Stimulated activated CD4-positive, alpha-beta T cell treated with anti-CD3 and anti-CD28 coated beads, Interleukin-2, amount 100 ng/mL, for 48 hours (primary cell): ENCODE data around the gene JMJD1C.
"Not testable (repeated sequence)": the region's sequence is repeated elsewhere in the genome, so short reads cannot be mapped to it uniquely, and the experiment has no call there.

Source experiments
- DNase-seq, 2 donors: peaks; one replicate each; pipeline ENCODE4 v3.0.0-alpha.2; 2020

Gene JMJD1C

DNA sequence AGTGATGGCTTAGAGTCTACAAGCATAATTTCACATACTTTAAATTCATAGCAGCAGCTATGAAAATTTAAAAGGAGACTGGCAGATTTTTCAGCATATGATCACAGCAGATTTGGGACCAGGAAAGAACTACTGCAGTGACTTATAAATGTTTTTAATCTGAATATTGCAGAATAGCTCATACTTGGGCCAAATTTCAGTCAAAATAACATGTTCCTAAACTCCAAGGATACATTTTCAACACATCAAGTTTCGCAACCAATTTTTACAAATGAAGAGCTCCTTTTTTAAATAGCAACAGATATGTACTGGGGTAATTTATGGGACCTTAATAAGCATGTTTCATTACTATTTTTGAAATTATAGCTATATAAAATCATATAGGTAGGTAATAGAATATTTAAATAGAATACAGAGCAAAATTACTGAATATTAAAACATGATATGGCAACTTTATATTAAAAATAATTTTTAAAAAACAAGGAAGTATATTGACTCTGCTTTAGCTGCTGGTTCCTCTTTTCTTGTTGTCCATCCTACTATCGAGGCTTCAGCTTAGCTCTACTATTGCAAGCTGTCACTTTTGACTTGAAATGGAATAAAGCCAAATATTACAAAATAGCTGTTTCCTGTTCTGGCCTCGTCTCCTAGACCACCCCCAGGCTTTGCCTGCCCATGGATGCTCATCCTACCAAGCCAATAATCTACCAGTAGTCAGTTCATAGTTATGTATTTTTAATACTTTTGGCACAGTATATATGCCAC lies 209.6 kb downstream of the JMJD1C start:
- no peak for DNase-seq

DNA sequence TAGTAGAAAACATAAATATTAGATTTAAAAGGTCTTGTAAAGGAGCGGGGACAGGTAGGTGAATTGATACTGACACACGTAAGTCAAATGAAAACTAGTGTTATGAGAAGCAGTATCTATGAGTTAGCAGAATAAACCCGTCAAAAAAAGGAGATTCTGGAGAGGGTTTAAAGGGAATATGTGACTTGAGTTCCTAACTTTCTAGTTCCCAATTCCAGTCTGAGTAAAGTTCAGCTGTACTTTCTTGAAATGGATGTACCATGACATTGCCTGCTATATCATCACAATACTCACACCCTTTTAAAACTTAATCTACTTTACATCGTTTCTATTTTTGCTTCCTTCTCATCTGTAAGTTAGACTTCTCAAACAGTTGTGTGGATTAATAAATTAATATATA lies 210.5 kb downstream of the JMJD1C start:
- DNase-seq, result no peak

DNA sequence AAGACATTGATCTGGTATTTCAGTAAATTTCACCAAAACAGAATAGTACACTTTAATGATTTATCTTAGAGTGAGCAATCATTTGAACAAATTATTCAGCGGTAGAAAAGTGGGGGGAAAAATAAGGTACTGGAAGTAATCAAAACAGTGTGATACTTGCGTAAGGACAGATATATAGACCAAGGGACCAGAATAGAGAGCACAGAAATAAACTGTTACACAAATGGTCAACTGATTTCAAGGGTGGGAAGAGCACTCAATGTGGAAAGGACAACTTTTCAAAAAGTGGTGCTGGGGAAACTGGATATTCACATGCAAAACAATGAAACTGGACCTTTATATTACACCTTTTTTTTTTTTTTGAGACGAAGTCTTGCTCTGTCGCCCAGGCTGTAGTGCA lies 212.7 kb downstream of the JMJD1C start:
- no peak for DNase-seq

DNA sequence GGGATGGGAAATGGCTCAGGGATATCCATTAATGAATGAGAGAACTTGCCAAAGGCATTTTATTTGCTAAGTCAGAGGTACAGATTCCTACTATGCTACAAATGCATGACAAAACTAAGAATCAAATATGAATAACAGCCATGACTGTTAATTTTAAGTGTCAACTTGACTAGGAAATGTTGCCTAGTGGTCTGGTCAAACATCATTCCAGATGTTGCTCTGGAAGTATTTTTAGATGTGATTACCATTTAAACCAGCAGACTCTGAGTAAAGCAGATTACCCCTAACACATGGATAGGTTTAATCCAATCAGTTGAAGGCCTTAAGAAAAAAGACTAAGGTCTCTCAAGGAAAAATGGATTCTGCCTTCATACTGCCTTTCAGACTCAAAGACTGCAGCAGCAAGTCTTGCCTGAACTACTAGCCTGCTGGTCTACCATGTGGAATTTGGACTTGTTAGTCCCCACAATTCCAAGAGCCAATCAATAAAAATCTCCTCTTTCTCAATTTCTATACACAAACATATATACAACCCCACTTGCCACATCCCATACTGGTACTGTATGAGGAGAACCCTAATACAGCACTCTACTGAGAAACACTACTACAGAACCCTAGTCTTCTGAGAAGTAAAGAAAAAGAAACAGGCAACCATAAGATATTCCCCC lies 213.5 kb downstream of the JMJD1C start:
- no peak for DNase-seq

DNA sequence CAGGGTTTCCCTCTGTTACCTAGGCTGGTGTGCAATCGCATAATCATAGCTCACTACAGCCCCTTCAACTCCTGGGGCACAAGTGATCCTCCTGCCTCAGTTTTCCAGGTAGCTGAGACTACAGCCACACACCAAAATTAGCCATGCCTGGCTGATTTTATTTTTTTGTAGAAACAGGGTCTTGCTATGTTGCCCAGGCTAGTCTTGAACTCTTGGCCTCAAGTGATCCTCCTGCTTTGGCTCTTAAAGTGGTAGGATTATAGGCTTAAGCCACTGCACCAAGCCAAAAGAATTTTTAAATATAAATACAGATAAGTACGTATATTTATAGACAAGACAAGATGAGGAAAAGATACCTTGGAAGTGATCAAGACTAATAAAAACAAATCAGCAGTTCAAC lies 215.7 kb downstream of the JMJD1C start:
- no peak for DNase-seq

DNA sequence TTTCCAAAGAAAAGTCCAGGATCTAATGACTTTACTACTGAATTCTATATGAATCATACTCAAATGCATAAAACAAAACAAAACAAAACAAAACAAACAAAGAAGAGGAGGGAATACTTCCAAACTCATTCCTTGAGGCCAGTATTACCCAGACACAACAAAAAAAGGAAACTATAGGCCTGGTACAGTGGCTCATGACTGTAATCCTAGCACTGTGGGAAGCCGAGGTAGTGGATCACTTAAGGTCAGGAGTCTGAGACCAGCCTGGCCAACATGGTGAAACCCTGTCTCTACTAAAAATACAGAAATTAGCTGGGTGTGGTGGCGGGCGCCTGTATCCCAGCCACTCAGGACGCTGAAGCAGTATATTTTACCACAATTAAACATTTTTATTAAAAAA lies 218.0 kb downstream of the JMJD1C start:
- no peak for DNase-seq

DNA sequence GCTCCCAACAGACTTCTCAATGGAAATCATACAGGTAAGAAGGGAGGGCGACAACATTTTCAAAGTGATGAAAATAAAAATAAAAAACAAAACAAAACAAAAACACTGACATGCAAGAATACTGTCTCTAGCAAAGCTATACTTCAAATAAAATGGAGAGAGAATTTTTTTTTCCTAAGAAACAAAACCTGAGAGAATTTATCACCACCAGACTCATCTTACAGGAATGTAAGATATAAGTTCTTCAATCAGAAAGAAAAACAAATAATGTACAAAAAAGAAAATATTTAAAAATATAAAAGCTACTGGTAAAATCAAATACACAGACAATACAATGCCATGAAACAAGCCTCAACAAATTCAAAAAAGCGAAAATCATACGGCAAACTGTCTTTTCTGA lies 219.4 kb downstream of the JMJD1C start:
- DNase-seq, result no peak

DNA sequence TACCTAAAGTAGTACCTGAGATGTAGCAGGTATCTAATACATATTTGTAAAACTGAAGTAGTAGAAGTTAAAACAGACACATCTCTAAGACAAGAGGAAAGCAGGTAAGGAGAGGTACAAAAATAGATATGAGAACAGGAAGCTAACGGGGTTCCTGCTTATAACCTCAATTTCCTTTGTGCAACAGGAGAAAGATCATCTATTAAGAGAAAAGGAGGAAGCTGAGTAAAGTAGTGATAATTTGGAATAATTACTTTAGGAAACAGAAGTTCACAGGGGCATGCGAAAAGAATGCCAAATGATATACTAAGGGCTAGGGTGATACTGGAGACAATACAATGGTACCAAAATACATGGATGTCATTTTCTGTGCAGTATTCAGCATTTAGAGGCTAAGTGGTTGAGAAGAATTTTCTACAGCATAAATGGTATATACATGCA lies 223.9 kb downstream of the JMJD1C start:
- no peak for DNase-seq

DNA sequence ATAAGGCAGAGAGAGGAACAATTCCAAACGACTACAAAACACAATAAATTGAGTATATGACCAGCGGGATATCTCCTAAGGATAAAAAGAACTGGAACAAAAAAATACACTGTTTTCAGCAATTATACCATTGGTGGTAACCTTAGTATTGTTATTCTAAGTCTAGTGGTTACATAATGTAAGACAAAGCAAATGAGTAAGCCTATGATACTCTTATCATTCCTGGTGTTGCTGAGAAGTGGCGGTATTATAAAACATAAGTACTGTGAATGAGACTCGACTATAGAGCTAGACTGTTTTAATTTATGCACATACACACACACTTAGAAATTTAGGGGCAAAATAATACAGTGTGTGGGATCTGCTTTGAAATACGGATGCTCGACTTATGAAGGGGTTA lies 225.0 kb downstream of the JMJD1C start:
- DNase-seq, result no peak

DNA sequence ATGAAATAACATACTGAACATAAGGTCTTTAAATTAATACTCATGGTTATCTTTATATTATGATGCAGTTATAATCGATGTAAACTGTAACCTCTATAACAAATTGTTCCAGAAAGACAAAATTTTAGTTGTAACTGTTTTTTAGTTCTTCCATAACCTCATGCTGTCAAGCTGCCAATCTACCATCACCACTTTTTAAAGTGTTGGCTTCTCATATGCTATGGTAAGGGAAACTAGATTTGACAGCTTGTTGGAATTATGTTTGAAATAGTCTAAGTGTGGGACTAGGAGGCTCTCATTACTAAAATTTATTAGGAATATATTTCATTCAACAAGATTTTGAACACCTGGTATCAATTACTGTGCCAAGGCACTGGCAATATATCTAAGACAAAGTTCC lies 227.3 kb downstream of the JMJD1C start:
- no peak for DNase-seq

DNA sequence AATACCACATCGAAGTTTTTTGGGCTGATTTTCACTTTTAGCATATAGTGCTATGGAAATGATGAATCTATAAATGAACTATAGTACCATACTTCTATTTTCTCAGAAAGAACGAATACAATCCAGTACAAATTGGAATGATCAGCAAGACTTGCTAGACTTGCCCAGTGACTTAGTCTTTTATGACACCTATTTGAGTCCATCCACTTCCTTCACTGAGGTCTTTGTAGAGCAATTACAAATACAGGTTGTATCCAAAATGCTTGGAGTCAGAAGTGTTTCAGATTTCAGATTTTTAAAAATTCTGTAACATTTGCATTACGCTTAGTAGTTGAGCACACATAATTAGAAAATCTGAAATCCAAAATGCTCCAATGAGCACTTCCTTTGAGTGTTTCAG lies 228.4 kb downstream of the JMJD1C start:
- no peak for DNase-seq

DNA sequence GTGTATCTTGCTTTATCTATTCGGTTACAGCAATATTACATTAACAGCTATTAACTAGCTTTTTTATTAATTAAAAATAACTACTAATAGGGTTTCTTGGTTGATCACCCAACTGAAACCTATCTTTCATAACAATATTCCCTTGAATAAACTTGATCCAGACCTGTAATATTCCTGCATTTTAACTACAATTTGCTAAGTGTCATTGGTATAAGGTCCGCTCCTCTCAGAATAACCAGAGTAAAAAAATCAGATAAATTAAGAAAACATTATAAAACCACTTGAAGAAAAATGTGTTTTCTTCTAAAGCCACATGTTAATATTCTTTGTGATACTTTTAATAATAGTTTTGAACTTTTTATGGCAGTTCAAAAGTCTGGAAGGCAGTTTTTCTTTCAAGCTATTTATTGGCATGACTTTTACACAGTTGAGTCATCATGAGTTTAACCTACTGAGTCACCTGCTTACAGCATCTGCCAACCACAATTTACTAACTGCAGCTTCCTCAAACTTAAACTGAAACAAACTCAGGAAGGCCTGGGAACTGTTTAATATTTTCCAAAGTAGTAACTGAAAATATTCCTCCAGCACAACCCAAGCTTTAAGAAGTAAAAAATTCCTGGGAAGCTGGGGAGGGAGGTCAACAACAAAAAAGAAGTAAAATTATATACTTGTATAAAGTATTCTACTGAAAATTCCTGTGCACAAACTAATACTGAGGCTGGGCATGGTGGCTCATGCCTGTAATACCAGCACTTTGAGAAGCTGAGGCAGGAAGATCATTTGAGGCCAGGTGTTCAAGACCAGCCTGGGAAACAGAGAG lies 229.5 kb downstream of the JMJD1C start:
- DNase-seq, result no peak

DNA sequence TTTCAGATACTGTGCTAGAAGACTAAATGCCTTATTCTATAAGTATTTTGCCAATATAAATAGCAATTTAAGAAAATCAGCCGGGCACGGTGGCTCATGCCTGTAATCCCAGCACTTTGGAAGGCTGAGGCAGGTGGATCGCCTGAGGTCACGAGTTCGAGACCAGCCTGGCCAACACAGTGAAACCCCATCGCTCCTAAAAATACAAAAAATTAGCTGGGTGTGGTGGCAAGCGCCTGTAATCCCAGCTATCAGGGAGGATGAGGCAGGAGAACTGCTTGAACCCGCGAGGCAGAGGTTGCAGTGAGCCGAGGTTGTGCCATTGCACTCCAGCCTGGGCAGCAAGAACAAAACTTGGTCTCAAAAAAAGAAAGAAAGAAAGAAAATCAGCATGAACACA lies 230.6 kb downstream of the JMJD1C start:
- not testable (repeated sequence) for DNase-seq

DNA sequence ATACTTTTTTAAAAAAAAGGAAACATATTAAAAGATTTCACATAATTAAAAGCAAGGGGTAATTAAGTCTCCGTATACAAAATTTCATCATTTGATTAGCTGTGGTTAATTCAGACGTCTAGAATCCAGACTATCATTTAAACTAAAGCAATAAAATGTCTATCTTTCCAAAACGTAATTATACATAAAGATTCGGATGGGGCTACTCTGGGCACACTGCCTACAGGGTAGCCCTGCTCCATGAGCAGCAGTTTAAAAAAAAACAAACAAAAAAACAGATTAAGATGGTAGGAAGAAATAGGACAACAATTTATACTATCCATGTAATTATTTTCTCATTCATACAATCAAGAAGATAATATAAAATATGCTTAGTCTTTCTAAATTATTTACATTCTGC lies 236.6 kb downstream of the JMJD1C start:
- no peak for DNase-seq

DNA sequence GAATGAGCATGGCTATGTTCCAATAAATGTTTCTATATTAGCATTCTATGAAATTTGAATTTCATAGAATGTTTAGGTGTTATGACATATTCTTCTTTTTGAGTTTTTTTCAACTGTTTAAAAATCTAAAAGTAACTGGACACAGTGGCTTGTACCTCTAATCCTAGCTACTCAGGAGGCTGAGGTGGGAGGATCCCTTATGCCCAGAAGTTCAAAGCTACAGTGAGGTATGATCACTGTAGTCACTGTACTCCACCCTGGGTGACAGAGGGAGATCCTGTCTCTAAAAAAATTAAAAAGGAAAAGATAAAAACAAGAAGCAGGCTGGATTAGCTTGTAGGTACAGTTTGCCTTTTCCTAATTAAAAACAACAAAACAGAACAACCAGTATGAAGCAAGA lies 237.5 kb downstream of the JMJD1C start:
- DNase-seq, result no peak

DNA sequence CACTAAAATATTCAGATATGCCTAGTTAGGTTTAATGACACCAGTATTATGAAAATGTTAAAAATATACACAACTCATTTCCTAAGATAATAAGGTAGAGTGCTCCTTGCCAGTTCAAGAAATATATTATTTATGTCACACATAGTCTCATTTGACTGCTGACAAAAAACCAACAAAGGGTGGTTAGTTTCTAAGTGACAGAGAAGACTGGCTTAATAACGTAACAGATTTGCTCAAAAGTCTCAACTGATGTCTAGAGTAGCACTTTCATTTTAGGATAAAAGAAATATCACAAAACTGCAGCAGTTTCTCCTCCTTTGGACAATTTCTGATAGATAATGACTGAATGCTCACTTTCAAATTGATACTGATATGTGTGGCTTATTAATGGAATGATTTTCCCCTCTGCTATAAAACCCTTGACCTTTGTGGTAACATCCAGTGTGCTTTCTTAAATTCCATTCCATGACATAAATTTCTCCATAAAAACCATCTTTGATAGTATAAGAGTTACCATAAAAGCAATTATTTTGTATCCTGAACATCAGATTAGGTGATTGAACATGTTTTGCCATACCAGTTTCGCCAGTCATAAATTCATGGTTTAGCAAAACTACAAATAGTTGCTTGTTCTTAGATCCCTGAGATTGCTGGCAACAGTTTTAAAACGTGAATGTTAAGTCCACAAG lies 238.4 kb downstream of the JMJD1C start:
- DNase-seq, result no peak

DNA sequence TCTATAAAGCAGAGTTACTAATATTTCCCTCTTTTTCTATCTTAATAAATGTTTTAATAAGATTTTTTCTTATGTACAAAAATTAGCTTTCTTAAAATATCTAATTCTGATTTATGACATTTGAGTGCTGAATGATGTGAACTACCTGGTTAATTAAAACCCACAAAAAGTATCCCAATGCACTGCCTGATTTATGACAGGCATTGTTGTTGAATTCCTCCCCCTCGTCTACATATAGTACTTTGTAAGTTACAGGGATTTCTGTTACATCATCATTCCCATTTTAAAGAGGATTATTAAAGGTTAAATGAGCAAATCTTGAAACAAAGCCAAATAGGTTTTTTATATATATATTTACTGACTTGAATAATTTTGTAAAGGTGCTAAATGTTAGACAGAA lies 241.5 kb downstream of the JMJD1C start:
- DNase-seq, result no peak

DNA sequence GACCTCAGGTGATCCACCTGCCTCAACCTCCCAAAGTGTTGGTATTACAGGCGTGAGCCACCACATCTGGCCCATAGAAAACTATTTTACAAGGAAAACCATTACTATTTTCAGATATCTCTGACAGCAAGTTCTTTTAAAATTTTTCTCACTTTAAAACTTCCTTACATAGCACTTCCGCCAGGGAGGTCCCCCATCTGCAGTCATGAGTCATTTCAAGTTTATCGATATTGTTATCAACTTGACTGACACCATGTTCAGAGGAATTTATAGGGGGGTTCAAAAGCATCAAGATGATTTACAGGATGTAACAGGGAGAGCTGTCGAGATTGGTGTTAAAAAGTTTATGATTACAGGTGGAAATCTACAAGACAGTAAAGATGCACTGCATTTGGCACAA lies 243.8 kb downstream of the JMJD1C start:
- no peak for DNase-seq

DNA sequence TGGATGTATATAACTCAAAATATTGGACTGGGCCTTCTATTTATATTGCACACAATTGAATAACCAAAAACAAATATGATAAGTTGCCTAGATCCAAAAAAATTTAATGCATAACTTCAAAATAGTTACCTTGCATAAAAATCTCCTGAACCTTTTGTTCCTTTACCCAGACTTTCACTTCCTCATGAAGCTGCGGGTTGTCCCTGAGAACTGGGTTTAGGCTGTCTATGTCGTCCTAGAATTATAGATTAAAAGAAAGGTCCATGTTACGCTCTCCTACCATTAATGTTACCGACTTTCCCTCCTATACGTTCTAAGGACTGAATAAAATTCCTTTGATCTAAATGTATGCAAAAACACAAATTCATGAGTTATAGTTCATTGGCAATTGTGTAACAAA lies 246.0 kb downstream of the JMJD1C start:
- DNase-seq, result no peak

DNA sequence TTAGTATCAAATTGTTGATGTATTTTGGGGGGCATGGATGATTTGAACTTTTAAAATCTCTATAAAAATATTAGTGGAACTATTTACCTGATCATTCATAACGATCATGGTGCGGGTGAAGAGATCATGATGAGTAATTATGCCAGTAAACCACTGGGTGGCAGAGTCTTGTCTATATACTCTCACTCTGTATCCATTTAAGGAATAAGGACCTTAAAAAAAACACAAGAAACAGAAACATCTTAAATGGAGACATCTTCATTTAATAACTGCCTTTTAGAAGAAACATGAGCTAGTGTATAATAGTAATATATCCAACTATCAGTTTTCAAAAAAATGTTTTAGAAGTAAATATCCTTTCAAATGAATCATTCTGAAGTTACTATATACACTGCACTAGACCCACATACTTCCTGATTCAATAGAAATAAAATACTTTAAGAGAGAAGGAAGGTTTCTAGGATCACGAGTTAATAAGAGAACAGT lies 248.6 kb downstream of the JMJD1C start:
- no peak for DNase-seq

DNA sequence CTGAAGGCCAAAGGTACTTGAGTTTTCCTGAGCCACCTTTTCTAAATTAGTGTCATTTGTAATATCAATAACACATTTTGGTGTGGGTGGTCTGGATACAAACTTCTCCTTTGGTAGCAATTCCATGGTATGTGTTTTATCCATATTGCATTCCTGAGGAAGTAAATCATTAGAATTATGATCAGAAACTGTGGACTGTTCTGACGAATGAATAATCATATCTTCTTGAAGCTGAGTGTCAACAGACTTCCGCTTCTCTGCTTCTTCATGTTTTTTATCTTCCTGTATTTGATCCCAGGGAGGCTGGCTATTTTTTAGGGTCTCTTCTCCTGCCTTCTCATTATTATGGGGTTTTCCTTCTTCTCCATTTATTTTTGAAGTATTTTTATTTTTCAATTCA lies 251.2 kb downstream of the JMJD1C start:
- DNase-seq, result no peak

DNA sequence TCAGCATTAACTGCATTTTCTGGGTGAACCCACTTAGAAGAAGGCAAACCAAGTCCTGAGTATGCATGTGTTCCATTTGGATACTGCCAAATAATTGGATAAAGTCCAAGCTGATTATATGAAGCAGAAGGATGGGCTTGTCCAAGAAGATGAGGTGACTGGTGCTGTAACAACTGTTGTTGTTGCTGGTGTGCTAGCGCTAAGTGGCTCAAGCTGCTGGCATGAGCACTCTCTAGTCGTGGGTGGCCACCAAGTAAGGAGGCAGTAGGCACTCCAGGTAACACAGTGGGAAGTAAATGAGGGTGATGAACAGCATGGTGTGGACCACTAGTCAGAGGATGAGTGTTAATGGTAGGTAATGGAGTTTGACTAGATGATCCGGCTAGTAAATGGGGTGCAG lies 252.3 kb downstream of the JMJD1C start:
- no peak for DNase-seq

DNA sequence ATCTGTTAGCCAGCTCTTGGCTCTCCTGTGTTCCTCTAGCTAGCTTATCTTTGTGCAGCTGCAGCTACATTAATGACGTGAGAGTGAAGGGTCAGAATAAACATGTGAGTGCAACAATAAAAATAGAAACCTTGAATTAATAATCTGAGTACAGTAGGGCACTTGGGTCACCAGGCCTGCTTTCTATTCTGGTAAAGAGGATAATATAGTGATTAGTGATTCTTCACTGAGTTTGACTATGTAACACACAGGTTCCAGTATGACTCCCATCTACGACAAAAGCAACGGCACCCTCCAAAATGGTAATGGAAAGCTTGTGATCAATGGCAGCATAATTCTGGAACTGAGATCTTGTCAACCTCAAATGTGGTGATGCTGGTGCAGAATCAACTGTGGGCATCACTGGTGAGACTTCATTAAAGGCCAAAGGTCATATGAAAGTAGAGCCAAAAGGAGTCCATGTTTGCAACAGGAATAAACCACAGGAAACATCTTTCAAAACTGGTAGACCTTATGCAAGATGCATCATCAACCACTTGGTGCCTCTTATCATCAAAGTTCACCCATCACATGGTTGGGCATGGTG lies 255.1 kb downstream of the JMJD1C start:
- no peak for DNase-seq
